GM12892 (cell line): ENCODE results near the gene TFG.

Experiments
- POLR2A ChIP-seq: IDR thresholded peaks from 2 replicates; pipeline ENCODE4 v1.6.1; 2011; ENCODE audit warnings: low read depth, low read length, control low read depth
- POLR2AphosphoS5 ChIP-seq: IDR thresholded peaks from 2 replicates; pipeline ENCODE4 v1.6.1; 2011; ENCODE audit warnings: low read depth, low read length, control low read depth

GRCh38 chr3:100730524-100730923, 21.2 kb downstream of the TFG start:
- TF ChIP-seq POLR2AphosphoS5 = no peak
- TF ChIP-seq POLR2A = no peak
